NCI-H69 (cell line): ENCODE data around the gene SOBP.
"Not testable (repeated sequence)": the region's sequence is repeated elsewhere in the genome, so short reads cannot be mapped to it uniquely, and the experiment has no call there.

ENCODE experiments used
- DNase-seq: peaks from one replicate; lab custom pipeline; 2025; lab: John Stamatoyannopoulos, UW

The SOBP gene

GRCh38 chr6:107553121-107553520 lies 63.2 kb downstream of the SOBP start:
- not testable (repeated sequence) for DNase-seq

- no peak for DNase-seq
These were observed 64.4 kb downstream of the SOBP start for GRCh38 chr6:107554326-107554725.

- DNase-seq = no peak
These were observed 65.0 kb downstream of the SOBP start for GRCh38 chr6:107554918-107555317.

GRCh38 chr6:107555449-107555848 lies 65.5 kb downstream of the SOBP start:
- DNase-seq = peak; percentile 99

- DNase-seq = no peak
These were observed 66.2 kb downstream of the SOBP start for GRCh38 chr6:107556082-107556481.

- DNase-seq = no peak
These were observed 67.8 kb downstream of the SOBP start for GRCh38 chr6:107557698-107558097.

GRCh38 chr6:107560657-107561056 lies 70.7 kb downstream of the SOBP start:
- DNase-seq = peak; percentile 48

GRCh38 chr6:107561306-107561705 lies 71.4 kb downstream of the SOBP start:
- peak; percentile 18 for DNase-seq

GRCh38 chr6:107563694-107564588 lies 74.0 kb downstream of the SOBP start:
- peak; percentile 67 for DNase-seq

- no peak for DNase-seq
These were observed 74.7 kb downstream of the SOBP start for GRCh38 chr6:107564589-107564951.

- DNase-seq = no peak
These were observed 75.3 kb downstream of the SOBP start for GRCh38 chr6:107565165-107565723.

GRCh38 chr6:107567643-107568042 lies 77.7 kb downstream of the SOBP start:
- peak; percentile 36 for DNase-seq

GRCh38 chr6:107569473-107569872 lies 79.6 kb downstream of the SOBP start:
- DNase-seq = no peak

GRCh38 chr6:107571354-107571753 lies 81.4 kb downstream of the SOBP start:
- peak; percentile 68 for DNase-seq

- no peak for DNase-seq
These were observed 83.0 kb downstream of the SOBP start for GRCh38 chr6:107572886-107573285.

GRCh38 chr6:107574856-107575255 lies 84.9 kb downstream of the SOBP start:
- no peak for DNase-seq

- DNase-seq = no peak
These were observed 86.9 kb downstream of the SOBP start for GRCh38 chr6:107576852-107577251.

- peak; percentile 15 for DNase-seq
These were observed 88.9 kb downstream of the SOBP start for GRCh38 chr6:107578642-107579341.

- no peak for DNase-seq
These were observed 89.6 kb downstream of the SOBP start for GRCh38 chr6:107579456-107580056.

- DNase-seq = no peak
These were observed 92.2 kb downstream of the SOBP start for GRCh38 chr6:107582086-107582485.

- DNase-seq = no peak
These were observed 94.8 kb downstream of the SOBP start for GRCh38 chr6:107584726-107585125.

GRCh38 chr6:107585815-107586435 lies 96.0 kb downstream of the SOBP start:
- DNase-seq = peak; percentile 98
